Bronchus fibroblast of lung (primary cell): ENCODE measurements around the gene HSPA2. TPM values are rescaled to one million over a fixed set of nuclear protein-coding genes. Genes with fewer than 3 reads are reported as not detected.

Experiments used
- total RNA-seq: library from RNA; depleted of rRNA; stranded (reverse); fragments of >200 nt; gene quantifications from 2 replicates; pipeline ENCODE4 v1.2.3, GENCODE V29; 2015

Gene HSPA2
- total RNA-seq, result 10.1 and 10.9 TPM in 2 replicates

GRCh38 chr14:64540208-64541202 is at the start of gene HSPA2:
HSPA2 (plus strand) TSS chr14:64540741; CDS start chr14:64540850, 109 bp downstream.

GRCh38 chr14:64503434-64504309 is 36.9 kb upstream of the HSPA2 start, which contains the start of gene ZBTB25:
ZBTB25 (minus strand) TSS chr14:64503838; CDS start chr14:64490533, 13,305 bp downstream.

GRCh38 chr14:64504310-64504896 is 36.1 kb upstream of the HSPA2 start, which contains the start of gene ZBTB1:
ZBTB1 (plus strand) TSS chr14:64504770; CDS start chr14:64521505, 16,735 bp downstream.

GRCh38 chr14:64549791-64550620 is 9.5 kb downstream of the HSPA2 start, which contains the start of gene PPP1R36:
PPP1R36 (plus strand) TSS chr14:64549961; CDS start chr14:64549998, 37 bp downstream.

Other genes starting within 250 kb of the HSPA2 start
- gene ESR2, start 246.4 kb upstream of the HSPA2 start, total RNA-seq, result not detected in 2 replicates
- gene MTHFD1, start 152.4 kb upstream of the HSPA2 start, total RNA-seq, result 76.3 and 84.0 TPM in 2 replicates
- gene AKAP5, start 75.2 kb upstream of the HSPA2 start, total RNA-seq, result 0.15 and 0.17 TPM in 2 replicates
- gene ZBTB25, start 36.9 kb upstream of the HSPA2 start, total RNA-seq, result 2.9 and 4.8 TPM in 2 replicates
- gene ZBTB1, start 36.0 kb upstream of the HSPA2 start, total RNA-seq, result 14.4 and 18.7 TPM in 2 replicates
- gene PPP1R36, start 9.2 kb downstream of the HSPA2 start, total RNA-seq, result 0.30 and 0.50 TPM in 2 replicates
- 3.4 and 9.1 TPM in 2 replicates for gene PLEKHG3, start 163.7 kb downstream of the HSPA2 start, total RNA-seq